ENCODE measurements around the gene LONRF2.

LONRF2 gene

GRCh38 chr2:100273387-100273786 is 48.9 kb downstream of the LONRF2 start:
- Histone ChIP-seq H3K4me1 (peaks cover 0 to 8% (median 4%) of the 10 kb centered on the region in 10 experiments; a peak in 15 of 20 replicates), H3K4me3 (no peak overlapping the region), H3K36me3 (no peaks in the 10 kb centered on the region), H3K9ac (no peak overlapping the region), H4K20me1 (no peaks in the 10 kb centered on the region), H3K9me3 (replicated peaks in 1 of 11) (no peaks in the 10 kb centered on the region), H3K27me3 (no peaks in the 10 kb centered on the region), H3K27ac (no peak overlapping the region), H3K4me2 (no peak overlapping the region)
- no peak for TF ChIP-seq Cebpa-rat (IDR thresholded peaks at IDR 0.05)

GRCh38 chr2:100272841-100273329 is 49.4 kb downstream of the LONRF2 start:
- H3K4me1 ChIP-seq: peaks cover 0 to 13% (median 8%) of the 10 kb centered on the region in 10 experiments; a peak in 16 of 20 replicates
- H4K20me1 ChIP-seq: no peaks in the 10 kb centered on the region
- H3K4me2 ChIP-seq: no peak overlapping the region
- no peaks in the 10 kb centered on the region for H3K9me3 ChIP-seq (replicated peaks in 1 of 11)
- TF ChIP-seq Cebpa-rat (IDR thresholded peaks at IDR 0.05): no peak
- H3K9ac ChIP-seq: no peak overlapping the region
- H3K36me3 ChIP-seq: no peaks in the 10 kb centered on the region
- no peaks in the 10 kb centered on the region for H3K27me3 ChIP-seq
- no peak overlapping the region for H3K4me3 ChIP-seq
- H3K27ac ChIP-seq: no peak overlapping the region

- TF ChIP-seq Cebpa-rat (IDR thresholded peaks at IDR 0.05): no peak
- H3K4me3 ChIP-seq: no peak overlapping the region
- no peaks in the 10 kb centered on the region for H4K20me1 ChIP-seq
- no peaks in the 10 kb centered on the region for H3K36me3 ChIP-seq
- H3K27me3 ChIP-seq: no peaks in the 10 kb centered on the region
- peaks cover 0 to 18% (median 12%) of the 10 kb centered on the region in 10 experiments; a peak in 16 of 20 replicates for H3K4me1 ChIP-seq
- H3K9me3 ChIP-seq (replicated peaks in 1 of 11): no peaks in the 10 kb centered on the region
- H3K9ac ChIP-seq: no peak overlapping the region
- peak overlapping the region in 1 of 11 experiments; percentile 15; a peak in 1 of 22 replicates for H3K4me2 ChIP-seq
- no peak overlapping the region for H3K27ac ChIP-seq
Measured at GRCh38 chr2:100271210-100271609, 51.1 kb downstream of the LONRF2 start.

GRCh38 chr2:100270381-100271146 is 51.7 kb downstream of the LONRF2 start:
- no peak overlapping the region for H3K4me3 ChIP-seq

GRCh38 chr2:100269889-100270288 is 52.4 kb downstream of the LONRF2 start:
- H4K20me1 ChIP-seq: no peaks in the 10 kb centered on the region
- no peak overlapping the region for H3K4me3 ChIP-seq
- H3K9ac ChIP-seq: no peak overlapping the region
- no peaks in the 10 kb centered on the region for H3K27me3 ChIP-seq
- H3K4me2 ChIP-seq: no peak overlapping the region
- H3K9me3 ChIP-seq (replicated peaks in 1 of 11): no peaks in the 10 kb centered on the region
- no peak for TF ChIP-seq Cebpa-rat (IDR thresholded peaks at IDR 0.05)
- H3K36me3 ChIP-seq: no peaks in the 10 kb centered on the region
- H3K27ac ChIP-seq: no peak overlapping the region
- peaks cover 0 to 18% (median 12%) of the 10 kb centered on the region in 10 experiments; a peak in 16 of 20 replicates for H3K4me1 ChIP-seq

More at GRCh38 chr2:100270381-100271146, 51.7 kb downstream of the LONRF2 start:
- Histone ChIP-seq H3K9ac (no peak overlapping the region), H3K27ac (no peak overlapping the region), H3K36me3 (no peaks in the 10 kb centered on the region), H3K9me3 (replicated peaks in 1 of 11) (no peaks in the 10 kb centered on the region), H3K27me3 (no peaks in the 10 kb centered on the region), H3K4me1 (peaks cover 0 to 18% (median 12%) of the 10 kb centered on the region in 10 experiments; a peak in 16 of 20 replicates), H4K20me1 (no peaks in the 10 kb centered on the region), H3K4me2 (peak overlapping the region in 1 of 11 experiments; percentile 15; a peak in 1 of 22 replicates)
- no peak for TF ChIP-seq Cebpa-rat (IDR thresholded peaks at IDR 0.05)

- Histone ChIP-seq H3K36me3 (no peaks in the 10 kb centered on the region), H3K9me3 (replicated peaks in 1 of 11) (no peaks in the 10 kb centered on the region), H3K4me1 (peaks cover 0 to 18% (median 12%) of the 10 kb centered on the region in 10 experiments; a peak in 16 of 20 replicates), H3K4me2 (peak overlapping the region in 3 of 11 experiments; percentile 10 to 38 (median 23); a peak in 3 of 22 replicates), H3K27ac (no peak overlapping the region), H4K20me1 (no peaks in the 10 kb centered on the region), H3K4me3 (no peak overlapping the region), H3K9ac (no peak overlapping the region), H3K27me3 (no peaks in the 10 kb centered on the region)
- TF ChIP-seq Cebpa-rat (IDR thresholded peaks at IDR 0.05): no peak
Measured at GRCh38 chr2:100268986-100269385, 53.3 kb downstream of the LONRF2 start.

- TF ChIP-seq Cebpa-rat (IDR thresholded peaks at IDR 0.05): no peak
- Histone ChIP-seq H3K36me3 (no peaks in the 10 kb centered on the region), H3K9me3 (replicated peaks in 1 of 11) (no peaks in the 10 kb centered on the region), H4K20me1 (no peaks in the 10 kb centered on the region), H3K27me3 (no peaks in the 10 kb centered on the region), H3K4me2 (peak overlapping the region in 8 of 11 experiments; percentile 10 to 53 (median 36); a peak in 13 of 22 replicates), H3K4me1 (peaks cover 0 to 18% (median 12%) of the 10 kb centered on the region in 10 experiments; a peak in 16 of 20 replicates), H3K4me3 (no peak overlapping the region), H3K27ac (no peak overlapping the region), H3K9ac (no peak overlapping the region)
Measured at GRCh38 chr2:100267751-100268150, 54.5 kb downstream of the LONRF2 start.

- H3K36me3 ChIP-seq: no peaks in the 10 kb centered on the region
- H3K4me2 ChIP-seq: no peak overlapping the region
- H3K27ac ChIP-seq: no peak overlapping the region
- no peaks in the 10 kb centered on the region for H4K20me1 ChIP-seq
- peaks cover 5 to 17% (median 13%) of the 10 kb centered on the region in 10 experiments; a peak in 18 of 20 replicates for H3K4me1 ChIP-seq
- no peak overlapping the region for H3K9ac ChIP-seq
- H3K27me3 ChIP-seq: no peaks in the 10 kb centered on the region
- no peak overlapping the region for H3K4me3 ChIP-seq
- TF ChIP-seq Cebpa-rat (IDR thresholded peaks at IDR 0.05): no peak
- H3K9me3 ChIP-seq (replicated peaks in 1 of 11): 0 out of 22 replicates have a peak, but pooled peaks cover 0 to 4% (median 0%) of the 10 kb centered on the region in 11 experiments
Measured at GRCh38 chr2:100266126-100266525, 56.2 kb downstream of the LONRF2 start.

GRCh38 chr2:100265226-100265625 is 57.1 kb downstream of the LONRF2 start:
- Histone ChIP-seq H3K27ac (no peak overlapping the region), H4K20me1 (no peaks in the 10 kb centered on the region), H3K36me3 (no peaks in the 10 kb centered on the region), H3K4me1 (peaks cover 5 to 18% (median 11%) of the 10 kb centered on the region in 10 experiments; a peak in 18 of 20 replicates), H3K4me3 (no peak overlapping the region), H3K27me3 (no peaks in the 10 kb centered on the region), H3K9ac (no peak overlapping the region), H3K4me2 (no peak overlapping the region), H3K9me3 (replicated peaks in 1 of 11) (0 out of 22 replicates have a peak, but pooled peaks cover 0 to 4% (median 0%) of the 10 kb centered on the region in 11 experiments)
- no peak for TF ChIP-seq Cebpa-rat (IDR thresholded peaks at IDR 0.05)

Measured in BLaER1 treated with 17β-estradiol and CSF1 and Interleukin-3, amounts not matched to agents 10 nM and 100 nM (cell line).